HG03520 (cell line): ENCODE results near the gene GLP1R.

Experiments
- ATAC-seq: cut with Tn5 transposase; IDR thresholded peaks from one replicate; pipeline ENCODE4 v1.9.1; 2021; ENCODE audit warnings: mild to moderate bottlenecking, moderate library complexity; ENCODE audit not compliant: unreplicated experiment

The GLP1R gene

DNA sequence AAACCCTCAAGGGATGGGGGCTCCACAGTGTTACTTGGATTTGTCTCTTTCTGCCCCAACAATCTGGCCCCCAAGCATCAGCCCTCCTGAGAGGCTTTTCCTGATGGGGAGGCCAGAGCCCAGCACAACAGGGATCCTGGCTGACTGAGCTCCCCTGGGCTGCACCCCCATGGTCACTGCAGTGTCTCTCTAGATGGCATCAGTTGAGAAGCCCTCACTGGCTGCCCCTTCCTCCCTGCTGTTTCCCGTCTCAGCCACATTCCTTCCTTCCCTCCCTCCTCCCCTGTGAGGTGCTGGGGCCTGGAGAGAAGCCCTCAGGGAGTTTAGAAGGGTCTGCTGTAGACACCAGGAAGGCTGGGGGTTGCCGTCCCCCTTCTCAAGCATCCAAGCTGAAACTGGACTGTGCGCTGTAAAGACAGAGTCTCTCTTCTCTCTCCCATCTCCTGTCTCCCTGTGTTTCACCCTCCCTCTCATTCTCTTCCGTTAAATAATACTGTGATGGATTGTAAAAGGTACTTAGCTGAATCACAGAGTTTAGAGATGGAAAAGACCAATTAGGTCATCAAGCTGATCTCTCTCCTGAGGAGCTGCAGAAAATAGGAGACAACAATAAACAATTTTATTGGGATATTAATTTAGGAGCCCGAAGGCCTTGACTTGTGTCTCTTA, 36.7 kb downstream of the GLP1R start:
- ATAC-seq: no peak

DNA sequence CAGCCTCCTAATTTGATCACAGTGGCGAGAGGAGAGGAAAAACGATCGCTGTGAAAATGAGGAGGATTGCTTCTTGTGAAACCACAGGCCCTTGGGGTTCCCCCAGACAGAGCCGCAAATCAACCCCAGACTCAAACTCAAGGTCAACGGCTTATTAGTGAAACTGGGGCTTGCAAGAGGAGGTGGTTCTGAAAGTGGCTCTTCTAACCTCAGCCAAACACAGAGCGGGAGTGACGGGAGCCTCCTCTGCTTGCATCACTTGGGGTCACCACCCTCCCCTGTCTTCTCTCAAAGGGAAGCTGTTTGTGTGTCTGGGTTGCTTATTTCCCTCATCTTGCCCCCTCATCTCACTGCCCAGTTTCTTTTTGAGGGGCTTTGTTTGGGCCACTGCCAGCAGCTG, 37.7 kb downstream of the GLP1R start:
- ATAC-seq: peak; percentile 91

DNA sequence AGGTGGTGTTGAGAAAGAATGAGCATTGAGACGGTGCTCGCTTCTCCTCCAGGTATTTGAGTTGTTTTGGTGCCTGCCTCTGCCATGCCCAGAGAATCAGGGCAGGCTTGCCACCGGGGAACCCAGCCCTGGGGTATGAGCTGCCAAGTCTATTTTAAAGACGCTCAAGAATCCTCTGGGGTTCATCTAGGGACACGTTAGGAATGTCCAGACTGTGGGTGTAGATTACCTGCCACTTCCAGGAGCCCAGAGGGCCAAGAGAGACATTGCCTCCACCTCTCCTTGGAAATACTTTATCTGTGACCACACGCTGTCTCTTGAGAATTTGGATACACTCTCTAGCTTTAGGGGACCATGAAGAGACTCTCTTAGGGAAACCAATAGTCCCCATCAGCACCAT, 38.1 kb downstream of the GLP1R start:
- ATAC-seq: no peak

DNA sequence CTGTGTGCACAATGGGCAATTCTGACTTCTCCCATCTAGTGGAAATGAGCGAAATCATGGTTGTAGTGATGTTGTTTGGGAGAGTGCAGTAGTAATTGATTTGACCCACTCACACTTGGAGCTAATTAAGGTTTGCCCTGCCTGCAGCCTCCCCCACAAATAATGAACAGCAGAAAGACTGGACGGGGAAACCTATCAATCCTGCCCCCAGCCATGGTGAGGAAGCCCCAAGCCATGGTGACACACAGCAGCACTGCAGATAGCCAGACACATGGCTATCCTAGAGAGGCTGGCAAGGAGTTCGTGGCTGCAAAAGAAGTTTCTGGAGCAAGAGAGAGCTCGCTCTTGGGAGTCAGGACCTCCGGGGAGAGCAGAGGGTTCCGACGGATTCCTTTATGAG, 38.6 kb downstream of the GLP1R start:
- ATAC-seq: no peak

DNA sequence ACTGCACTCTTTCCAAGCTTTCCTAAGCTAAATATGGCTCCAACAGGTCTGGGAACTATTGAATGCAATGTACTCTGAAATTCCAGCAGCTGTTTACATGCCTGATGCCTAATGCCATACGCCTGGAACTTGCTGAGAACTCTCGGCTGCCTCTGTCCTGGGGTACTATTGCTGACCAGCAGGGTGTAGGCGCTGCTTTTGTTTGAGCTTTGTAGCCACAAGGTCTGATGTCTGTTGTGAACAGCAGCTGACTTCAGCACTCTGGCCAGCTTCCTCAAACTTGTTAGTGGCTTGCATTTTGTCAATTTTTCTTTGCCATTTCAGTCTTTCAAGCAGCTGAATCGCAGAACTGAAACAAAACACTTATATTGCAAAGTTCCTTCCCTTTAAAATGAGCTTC, 39.8 kb downstream of the GLP1R start:
- ATAC-seq: no peak

DNA sequence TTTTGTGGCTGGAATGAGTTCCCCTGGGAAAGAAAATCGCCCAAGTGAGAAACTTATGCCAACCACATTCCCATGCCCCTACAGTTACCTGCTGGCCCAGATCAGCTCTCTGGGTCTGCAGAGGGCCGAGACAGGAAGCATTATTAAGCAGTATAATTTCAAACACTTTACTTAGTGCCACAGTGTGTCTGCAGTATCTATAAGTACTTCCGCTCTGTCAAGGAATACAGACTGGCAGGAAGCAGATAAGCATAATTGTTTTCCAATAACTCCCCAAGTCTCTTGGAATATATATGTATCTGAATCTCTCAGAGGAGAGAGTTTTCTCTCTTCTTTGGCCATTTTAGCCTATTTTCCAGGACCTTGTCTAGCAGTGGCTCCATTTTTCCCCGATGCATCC, 41.5 kb downstream of the GLP1R start:
- no peak for ATAC-seq

DNA sequence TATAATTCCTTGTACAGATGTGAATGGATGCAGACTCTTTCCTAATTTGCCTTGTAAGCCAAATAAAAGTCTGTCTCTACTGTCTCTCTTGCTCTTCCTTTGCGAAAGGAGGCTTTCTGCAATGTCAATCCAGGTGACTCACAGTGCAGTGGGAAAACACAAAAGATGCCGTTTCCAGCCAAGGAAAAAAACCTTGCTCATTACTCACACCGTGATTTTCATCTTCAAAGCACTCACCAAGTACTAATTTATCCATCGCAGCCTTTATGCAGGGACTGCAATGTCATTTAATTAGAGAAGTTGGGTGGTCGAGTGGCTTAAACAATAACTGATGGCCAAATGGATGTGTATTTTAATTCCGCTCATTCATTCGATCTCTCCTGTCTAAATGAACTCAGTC, 42.6 kb downstream of the GLP1R start:
- no peak for ATAC-seq

DNA sequence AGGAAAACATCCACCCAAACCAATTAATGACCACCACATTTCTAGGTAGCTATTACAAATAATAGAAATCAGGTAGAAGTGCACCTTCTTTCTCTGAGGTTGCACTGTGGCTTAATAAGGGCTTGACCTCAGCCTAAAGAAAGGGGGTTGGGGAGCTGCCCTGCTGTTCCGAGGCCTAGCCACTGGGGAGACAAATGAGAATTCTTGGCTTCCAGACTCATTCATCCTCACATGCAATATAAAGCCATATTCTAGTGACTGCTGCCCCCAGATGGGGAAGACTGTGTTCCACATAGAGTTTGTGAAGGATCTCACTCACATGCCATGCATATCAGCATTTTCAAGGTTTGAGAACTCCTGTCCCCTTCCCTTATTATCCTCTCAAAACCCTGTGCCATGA, 43.5 kb downstream of the GLP1R start:
- ATAC-seq: no peak

DNA sequence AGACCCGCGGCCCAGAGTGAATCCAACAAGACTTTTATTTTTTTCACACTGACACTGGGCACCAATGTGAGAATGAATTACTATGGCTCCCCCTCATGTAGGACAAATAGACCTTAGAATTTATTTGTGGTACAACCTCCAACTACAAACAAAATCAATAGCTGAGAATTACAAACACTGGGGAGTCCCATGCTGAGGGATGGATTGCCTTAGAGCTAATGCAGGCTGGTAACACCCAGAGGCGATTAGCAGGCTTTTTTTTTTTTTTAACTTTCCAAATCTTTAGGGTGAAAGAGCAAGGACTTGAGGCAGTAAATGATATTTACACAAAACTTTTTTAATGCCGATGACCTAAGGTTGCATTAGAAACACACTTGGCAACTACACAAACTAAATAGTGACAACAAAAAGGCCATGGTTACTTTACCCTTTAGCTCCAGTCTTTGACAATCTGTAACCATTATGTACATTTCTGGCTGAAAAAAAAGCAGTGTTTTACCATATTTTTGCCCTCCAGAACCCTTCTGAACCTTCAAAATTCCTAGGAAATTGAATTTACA, 44.6 kb downstream of the GLP1R start:
- ATAC-seq: no peak

DNA sequence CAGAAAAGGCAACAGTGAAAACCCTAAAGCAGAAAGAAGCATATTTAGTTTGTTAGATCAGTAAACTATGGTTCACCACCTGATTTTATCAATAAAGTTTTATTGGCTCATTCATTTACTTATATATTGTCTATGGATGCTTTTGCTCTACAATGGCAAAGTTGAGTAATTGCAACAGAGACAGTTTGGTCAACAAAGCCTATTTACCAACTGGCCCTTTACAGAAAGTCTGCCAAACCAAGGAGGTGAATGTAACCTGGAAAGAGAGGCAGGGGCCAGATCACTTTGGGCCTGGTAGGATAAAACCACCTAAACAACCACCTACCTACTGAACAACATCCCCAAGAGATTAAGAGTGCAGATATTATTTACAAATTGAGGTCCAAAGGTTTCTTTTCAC, 47.0 kb downstream of the GLP1R start:
- no peak for ATAC-seq

DNA sequence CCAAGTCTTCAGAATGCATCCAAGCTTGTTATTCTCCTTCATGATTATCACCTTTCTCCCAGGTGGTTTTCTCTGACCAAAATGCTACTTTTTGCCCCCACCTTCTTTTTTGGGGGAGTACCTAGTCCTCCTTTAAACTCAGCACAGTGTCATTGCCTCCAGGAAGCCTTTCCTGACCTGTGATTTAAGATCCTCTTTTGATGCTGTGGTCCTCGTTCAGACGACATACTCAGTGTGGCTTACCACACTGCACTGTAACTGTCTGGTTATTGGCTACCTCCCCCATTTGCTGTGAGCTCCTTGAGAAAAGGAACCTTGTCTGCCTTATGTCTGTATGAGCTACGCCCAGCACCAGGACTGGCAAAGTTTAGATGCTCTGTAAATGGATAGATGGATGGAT, 51.8 kb downstream of the GLP1R start:
- no peak for ATAC-seq

DNA sequence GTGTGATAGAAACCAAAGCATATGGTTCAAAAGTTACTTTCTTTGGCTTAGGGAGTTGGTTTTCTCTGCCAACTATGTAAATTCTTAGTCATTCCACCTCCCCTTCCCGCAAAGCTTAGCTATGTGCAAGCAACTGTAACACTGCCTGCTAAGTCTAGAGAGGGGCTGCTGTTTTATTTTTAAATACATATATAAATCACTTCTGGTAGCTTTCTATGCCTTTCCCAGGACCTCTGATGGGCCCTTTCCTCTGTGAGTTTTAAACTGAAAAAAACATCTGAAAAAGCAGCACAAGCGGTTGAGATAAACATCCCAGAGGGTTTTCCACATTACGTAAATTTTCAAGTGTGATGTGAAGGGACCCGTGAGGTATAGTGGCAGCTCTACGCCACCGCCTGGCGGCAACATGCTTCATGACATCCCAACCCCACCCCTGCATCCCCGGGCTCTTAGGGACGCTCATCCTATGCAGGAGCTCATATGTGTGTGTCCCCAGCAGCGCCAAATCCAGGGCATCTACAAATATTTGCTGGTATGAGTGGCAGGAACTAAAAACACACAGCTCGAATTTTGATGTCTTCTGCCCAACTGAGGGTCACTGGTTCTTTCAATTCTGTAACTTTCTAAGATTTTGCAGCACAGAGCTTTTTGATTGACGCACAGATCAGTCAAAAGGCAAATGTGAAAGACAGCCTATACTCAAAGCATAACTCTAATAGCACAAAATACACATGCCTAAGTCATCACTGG, 53.7 kb downstream of the GLP1R start:
- no peak for ATAC-seq

DNA sequence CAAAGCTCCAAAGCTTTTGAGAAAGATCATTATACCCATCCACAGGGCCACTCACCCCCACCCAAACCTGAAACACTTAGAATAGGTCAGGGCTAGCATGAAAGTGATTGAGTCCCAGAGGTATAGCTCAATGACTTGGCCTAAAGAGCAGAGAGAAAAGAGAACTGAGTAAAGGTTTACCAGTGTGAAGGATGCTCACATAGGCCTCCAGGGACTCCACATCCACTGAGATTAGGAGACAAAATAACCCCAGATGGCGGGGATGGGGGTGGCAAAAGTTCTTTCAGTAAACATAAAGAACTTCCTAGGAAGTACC, 54.2 kb downstream of the GLP1R start:
- no peak for ATAC-seq

DNA sequence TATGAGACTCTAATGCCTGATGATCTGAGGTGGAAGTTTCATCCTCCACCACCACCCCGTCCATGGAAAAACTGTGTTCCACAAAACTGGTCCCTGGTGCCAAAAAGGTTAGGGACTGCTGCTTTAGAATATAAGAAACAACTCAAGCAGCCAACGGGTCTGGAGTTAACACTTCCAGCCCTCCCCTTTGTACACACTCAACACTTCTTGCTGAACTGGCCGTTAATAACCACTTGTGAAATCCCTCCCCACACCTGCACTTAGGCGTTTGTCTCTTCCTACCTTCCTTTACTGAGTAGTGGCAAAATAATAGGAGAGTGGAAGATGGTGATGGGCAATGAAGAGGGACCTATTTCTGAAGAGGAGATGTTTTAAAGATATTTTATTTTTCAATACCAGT, 55.9 kb downstream of the GLP1R start:
- ATAC-seq: no peak

DNA sequence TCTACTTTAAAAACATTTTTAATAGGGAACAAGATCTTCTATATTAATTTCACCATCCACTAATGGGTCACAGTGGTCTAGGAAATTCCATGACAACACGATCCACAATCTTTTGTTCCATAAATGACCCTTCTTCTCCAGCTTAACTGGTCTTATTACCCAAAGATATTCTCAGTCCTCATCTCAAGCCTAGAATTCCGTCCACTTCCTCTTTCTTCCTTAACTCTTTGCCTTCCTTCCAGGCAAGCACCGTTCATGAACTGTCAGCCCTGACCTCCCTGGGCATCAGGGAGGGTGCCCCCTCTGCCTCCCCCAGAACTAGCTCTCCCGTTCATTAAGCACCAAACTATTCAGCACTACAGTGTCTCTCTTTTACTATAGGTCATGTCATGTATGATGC, 58.5 kb downstream of the GLP1R start:
- no peak for ATAC-seq

DNA sequence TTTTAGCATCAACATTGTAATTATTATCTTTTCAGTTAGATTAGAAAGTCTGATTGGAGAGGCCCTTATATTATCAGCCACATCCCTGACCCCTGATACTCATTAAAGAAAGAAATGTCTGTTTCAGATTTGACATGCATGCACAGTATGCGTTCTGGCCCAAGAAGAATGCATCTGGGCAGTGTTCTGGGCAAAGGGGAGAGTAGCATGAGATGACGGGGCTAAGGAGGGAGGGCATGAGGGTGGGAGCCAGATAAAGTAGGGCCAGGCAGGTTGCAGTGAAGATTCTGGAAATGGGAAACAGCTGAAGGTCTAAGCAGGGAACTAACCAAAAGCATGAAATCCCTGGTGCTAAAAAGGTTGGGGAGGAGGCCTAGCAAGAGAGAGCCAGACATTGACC, 59.1 kb downstream of the GLP1R start:
- ATAC-seq: no peak

DNA sequence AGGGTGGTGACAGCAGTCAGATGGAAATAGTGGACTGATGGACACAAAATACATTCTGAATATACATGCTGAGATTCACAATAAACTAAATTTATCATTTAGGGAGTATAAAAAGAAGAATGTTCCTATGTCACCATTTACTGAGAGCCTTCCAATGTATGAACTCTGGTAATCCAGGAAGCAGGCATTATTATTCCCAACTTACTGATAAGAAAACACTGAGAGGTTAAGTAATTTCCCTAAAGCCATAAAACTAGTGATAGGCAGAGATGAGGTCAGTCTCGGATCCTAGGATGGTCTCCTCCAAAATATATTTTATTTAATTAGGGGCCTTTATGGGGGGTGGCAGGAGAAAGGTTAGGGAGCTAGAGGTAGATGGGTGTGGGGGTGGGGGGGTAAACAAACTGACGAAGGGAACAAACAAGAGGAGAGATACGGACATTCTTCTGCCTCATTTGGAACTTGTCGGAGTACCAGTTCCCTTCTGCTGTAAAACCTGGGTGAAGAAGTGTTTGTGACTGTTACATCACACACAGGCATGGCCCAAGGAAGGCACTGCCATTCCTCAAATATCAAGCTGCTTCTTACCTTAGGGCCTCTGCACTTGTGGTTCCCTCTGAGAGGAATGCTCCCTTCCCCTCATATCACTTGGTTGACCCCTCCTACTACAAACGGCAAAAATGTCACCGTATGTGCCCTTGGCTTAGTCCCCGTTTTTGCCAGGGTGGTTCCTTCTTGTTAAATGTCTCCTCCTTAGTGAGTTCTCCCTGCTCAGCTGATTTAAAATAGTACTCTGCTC, 59.7 kb downstream of the GLP1R start:
- ATAC-seq: no peak

DNA sequence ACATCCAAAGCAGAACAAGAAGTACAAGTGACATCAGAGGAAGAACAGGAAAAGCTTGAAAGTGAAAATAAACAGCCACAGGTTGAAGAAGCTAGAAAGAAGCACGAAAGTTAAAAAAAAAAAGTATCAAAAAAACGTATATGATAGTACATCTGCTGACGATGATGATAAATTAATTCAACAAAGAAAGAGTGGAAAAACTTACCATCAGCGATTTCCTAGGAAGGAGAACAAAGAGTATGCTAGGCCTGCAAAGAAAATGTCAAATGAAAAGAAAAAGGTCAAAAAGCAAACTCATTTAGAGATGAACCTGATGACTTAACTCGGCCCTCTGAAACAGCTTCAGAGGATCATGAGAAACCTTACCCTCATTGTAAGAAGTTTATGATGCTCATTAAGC, 62.7 kb downstream of the GLP1R start:
- ATAC-seq: no peak

DNA sequence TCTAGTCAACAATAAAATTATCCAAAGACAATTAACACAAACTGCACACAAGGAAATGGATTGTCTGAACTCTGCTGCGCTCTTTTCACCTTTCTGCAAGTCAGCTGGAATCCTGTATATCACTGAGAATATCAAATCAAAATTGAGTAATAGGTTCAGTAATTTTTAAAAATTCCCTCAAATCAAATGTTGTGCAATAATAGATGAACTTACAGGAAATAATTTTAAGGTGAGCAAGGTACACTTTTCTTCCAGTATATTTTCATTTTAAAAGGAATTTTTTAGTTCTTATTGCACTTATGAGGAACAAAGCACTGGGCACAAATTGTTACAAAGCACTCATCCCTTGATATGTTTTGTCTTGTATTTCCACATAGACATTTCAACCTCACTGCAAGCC, 65.2 kb downstream of the GLP1R start:
- no peak for ATAC-seq

DNA sequence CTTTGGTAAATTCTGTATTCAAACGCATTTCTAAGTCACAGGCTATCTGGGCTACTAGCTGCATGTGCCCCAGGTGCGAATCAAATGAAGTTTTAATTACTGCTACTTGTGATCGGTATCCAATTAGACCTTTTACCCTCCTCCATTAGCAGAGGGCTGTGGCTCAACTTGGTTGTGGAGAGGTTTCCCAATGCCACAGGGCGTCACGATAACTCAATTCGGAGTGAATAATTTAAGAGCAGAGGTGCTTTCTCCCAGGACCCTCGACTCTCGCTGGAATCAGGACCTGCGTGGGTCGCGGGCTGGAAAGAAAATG, 65.8 kb downstream of the GLP1R start:
- peak; percentile 1 for ATAC-seq

DNA sequence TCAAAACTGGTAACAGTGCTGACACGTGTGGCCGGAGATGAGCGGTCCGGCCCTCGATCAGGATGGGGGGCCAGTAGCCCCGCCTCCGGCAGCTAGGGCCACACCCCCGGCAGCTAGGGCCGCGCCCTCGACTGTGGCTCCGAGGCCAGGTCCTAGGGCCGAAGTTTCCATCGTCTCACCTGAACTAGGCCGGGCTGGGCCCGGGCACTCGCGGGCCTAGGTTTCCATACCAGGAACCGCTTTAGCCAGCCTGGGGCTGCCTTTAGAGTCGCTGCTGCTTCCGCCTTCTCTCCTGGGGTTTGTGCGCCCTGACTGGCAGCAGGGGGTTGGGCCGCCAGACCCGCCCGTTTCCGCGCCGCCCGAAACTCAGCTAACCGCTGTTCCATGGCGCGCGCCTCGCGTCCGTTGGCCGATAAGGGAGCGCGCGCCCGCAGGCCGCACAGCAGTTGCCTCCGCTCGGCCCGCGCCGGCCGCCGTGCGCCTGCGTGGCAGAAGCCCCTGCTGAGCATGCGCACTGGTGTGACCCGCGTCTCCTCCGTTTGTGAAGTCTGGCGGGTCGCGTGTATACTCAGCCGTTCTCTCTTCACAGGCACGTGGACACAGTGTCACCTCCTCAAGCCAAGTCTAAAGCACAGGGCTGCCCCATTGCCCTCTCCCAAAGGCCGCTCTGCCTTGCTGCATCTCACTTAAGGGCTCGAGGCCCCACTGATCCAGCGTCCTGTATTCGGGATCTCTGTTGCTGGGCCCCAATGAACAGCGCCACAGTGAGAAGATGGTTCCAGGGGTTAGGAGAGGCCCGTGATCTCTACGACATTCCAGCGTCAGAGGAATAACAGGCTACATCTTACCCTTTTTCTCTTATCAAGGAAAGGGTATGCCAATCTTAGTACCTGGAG, 66.4 kb downstream of the GLP1R start, which contains the start of gene SAYSD1:
Gene SAYSD1, minus strand, starts transcription at position 483 of the 896 bp plus-strand sequence. Its CDS starts 97 bp downstream, at position 386.
- ATAC-seq: peak; percentile 89
